Endometrial microvascular endothelial cells (primary cell): Measurements from ENCODE around the gene APOC4. TPM values are rescaled to one million over a fixed set of nuclear protein-coding genes. Genes with fewer than 3 reads are reported as not detected.
"Not testable (repeated sequence)": the region's sequence is repeated elsewhere in the genome, so short reads cannot be mapped to it uniquely, and the experiment has no call there.

ENCODE experiments used
- in situ Hi-C: cut with HindIII; loops from 2 replicates; pipeline ENCODE4 v1.10.0; 2017; ENCODE audit warnings: low sequenced_read_pairs, low pct_unique_long_range_greater_than_20kb; ENCODE audit errors: inconsistent ontology term
- total RNA-seq: library from RNA; depleted of rRNA; stranded (reverse); fragments of >200 nt; gene quantifications from one replicate; pipeline ENCODE4 v1.2.3, GENCODE V29; 2015; ENCODE audit errors: inconsistent ontology term

APOC4 gene
- total RNA-seq, 1 donor from 2014 or later: not detected

DNA sequence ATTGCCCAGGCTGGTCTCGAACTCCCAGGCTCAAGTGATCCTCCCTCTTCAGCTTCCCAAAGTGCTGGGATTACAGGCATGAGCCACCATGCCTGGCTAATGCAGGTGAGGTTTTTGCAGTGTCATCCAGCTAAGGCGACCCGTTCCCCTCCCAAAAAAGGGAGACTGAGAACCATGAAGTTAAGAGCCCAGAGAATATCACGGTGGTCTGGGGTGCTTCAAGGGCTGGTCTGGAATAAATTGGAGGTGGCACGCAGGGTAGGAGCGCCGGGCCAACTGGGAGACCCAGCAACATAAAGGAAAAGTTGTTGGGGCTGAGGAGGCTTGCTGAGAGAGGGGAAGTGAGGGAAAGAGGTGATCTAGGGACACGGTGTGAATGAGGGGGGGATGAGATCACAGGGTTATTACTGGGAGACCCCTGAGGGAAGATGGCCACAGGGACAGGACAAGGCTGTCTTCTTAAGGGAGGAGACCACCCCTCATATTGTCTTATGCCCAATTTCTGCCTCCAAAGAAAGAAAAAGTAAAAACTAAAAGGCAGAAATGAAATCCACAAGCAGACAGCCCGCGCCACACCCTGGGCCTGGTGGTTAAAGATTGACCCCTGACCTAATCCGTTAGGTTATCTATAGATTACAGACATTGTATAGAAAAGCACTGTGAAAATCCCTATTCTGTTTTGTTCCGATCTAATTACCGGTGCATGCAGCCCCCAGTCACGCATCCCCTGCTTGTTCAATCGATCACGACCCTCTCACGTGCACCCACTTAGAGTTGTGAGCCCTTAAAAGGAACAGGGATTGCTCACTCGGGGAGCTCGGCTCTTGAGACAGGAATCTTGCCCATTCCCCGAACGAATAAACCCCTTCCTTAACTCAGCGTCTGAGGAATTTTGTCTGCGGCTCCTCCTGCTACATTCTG lies 28.3 kb upstream of the APOC4 start:
- in situ Hi-C loops: not testable (repeated sequence)

DNA sequence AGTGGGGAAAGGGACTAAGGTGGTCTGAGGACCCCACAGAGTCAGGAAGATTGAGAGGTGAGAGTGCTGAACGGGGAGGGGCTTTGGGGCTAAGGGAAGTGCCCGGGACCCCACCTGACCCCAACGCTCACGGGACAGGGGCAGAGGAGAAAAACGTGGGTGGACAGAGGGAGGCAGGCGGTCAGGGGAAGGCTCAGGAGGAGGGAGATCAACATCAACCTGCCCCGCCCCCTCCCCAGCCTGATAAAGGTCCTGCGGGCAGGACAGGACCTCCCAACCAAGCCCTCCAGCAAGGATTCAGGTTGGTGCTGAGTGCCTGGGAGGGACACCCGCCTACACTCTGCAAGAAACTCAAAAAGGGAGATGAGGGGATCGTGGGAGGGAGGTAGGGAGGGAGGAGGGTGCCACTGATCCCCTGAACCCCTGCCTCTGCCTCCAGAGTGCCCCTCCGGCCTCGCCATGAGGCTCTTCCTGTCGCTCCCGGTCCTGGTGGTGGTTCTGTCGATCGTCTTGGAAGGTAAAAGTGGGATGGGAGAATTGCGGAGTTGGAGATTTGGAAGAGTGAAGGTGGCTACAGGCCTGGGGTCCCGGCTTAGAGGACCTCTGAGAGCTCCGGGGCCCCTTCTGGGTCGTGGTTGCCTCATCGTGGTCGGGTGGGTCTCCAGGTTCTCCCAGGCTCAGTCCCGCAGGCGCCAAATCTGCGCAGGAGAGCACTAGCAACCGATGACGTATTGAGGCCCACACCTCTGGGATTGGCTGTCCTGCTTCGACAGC lies 27.4 kb upstream of the APOC4 start, which contains the start of gene APOC1:
TSS of gene APOC1 (plus strand) at position 176 of the 774 bp plus-strand sequence. CDS start at position 460, 284 bp downstream.
- in situ Hi-C loops: not testable (repeated sequence)

GRCh38 chr19:44924243-44924725 lies 17.8 kb upstream of the APOC4 start:
- in situ Hi-C loops: no loop called here

GRCh38 chr19:44925114-44925891 lies 16.7 kb upstream of the APOC4 start:
- in situ Hi-C loops: no loop called here

GRCh38 chr19:44926245-44927077 lies 15.6 kb upstream of the APOC4 start:
- in situ Hi-C loops: not testable (repeated sequence)

DNA sequence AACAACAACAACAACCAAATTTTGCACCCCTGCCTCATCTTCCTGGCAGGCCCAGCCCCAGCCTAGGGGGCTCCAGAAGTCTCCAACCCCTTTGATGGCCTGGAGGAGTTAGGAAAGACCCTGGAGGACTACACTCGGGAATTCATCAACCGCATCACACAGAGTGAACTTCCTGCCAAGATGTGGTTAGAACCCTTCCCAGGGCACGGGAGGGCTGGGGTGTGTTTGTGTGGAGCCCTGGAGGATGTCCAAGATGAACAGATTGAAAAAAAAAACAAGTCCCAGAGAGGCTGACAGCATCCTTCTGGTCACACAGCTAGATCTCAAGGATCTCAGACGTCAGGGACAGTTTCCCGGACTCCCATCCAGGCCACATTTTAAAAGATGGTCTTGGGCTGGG lies 14.3 kb upstream of the APOC4 start:
- in situ Hi-C loops: no loop called here

DNA sequence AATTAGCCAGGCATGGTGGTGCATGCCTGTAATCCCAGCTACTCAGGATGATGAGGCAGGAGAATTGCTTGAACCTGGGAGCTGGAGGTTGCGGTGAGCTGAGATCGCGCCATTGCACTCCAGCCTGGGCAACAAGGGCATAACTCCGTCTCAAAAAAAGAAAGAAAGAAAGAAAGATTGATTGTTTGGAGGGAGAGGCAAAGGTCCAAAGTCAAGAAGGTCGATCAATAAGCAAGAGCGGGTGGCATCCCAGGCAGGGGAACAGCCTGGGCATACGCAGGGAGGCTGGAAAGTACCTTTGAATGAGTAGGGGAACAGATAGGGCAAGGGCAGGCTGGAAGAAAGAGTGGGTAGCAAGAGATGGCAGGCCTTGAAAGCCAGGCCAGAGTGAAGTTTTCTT lies 11.9 kb upstream of the APOC4 start:
- in situ Hi-C loops: no loop called here

DNA sequence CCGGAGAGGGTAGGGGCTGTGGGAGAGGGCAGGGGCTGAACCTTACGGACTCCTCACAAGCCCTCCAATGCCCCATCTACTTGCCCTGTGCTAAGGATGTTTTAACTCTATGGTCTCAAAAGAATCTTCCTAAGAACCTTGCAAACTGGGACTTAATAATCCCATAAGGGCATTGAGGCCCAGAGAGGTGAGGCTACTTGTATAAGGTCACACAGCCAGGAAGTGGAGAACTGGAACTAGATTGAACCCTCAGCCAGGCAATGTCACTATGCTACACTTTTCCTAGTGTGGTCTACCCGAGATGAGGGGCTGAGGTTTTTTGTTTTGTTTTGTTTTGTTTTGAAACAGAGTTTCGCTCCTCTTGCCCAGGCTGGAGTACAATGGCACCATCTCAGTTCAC lies 10.5 kb upstream of the APOC4 start:
- in situ Hi-C loops: no loop called here

GRCh38 chr19:44939668-44940067 lies 2.4 kb upstream of the APOC4 start:
- in situ Hi-C loops: no loop called here

- in situ Hi-C loops: no loop called here
Observed at GRCh38 chr19:44943801-44944249, 1.8 kb downstream of the APOC4 start.

- in situ Hi-C loops: no loop called here
Observed at GRCh38 chr19:44947041-44947581, 5.1 kb downstream of the APOC4 start.

GRCh38 chr19:44948237-44948636 lies 6.2 kb downstream of the APOC4 start:
- in situ Hi-C loops: no loop called here

- in situ Hi-C loops: no loop called here
Observed at GRCh38 chr19:44948763-44949374, 6.8 kb downstream of the APOC4 start.

DNA sequence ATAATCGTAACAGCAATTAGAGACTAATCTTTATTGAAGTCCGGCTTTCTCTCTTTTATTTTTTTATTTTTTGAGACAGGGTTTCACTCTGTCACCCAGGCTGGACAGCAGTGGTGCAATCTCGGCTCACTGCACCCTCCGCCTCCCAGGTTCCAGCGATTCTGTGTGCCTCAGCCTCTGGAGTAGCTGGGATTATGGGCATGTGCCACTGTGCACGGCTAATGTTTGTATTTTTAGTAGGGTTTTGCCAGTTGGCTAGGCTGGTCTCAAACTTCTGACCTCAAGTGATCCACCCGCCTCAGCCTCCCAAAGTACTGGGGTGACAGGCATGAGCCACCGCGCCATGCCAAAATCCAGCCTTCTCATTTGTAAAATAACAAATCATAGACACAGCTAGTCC lies 7.5 kb downstream of the APOC4 start:
- in situ Hi-C loops: no loop called here

- in situ Hi-C loops: no loop called here
Observed at GRCh38 chr19:44951179-44952159, 9.4 kb downstream of the APOC4 start.

- in situ Hi-C loops: no loop called here
Observed at GRCh38 chr19:44954278-44954648, 12.2 kb downstream of the APOC4 start.
